ENCODE results near the gene ERC1.

GRCh38 chr12:1502831-1503230, 511.8 kb downstream of the ERC1 start:
- no peak for TF ChIP-seq POLR2A (IDR thresholded peaks at IDR 0.05)
- TF ChIP-seq CTCF (IDR thresholded peaks at IDR 0.05) = no peak
- TF ChIP-seq POLR2AphosphoS5 (IDR thresholded peaks at IDR 0.05) = no peak
- no peak for TF ChIP-seq EP300 (IDR thresholded peaks at IDR 0.05)

Measured in suprapubic skin (tissue), 4 donors.